G401 (cell line): ENCODE results near the gene RAP1GAP. TPM values are rescaled to one million over a fixed set of nuclear protein-coding genes. Genes with fewer than 3 reads are reported as not detected.

Experiments
- DNase-seq: peaks from one replicate; pipeline ENCODE4 v3.0.0-alpha.2; 2015; ENCODE audit warnings: low spot score
- in situ Hi-C: cut with HindIII; loops from 2 replicates; pipeline ENCODE4 v1.10.0; 2016; ENCODE audit warnings: low sequenced_read_pairs, mixed read lengths
- total RNA-seq: library from RNA; depleted of rRNA; stranded (reverse); fragments of >200 nt; shearing (Covaris generic); gene quantifications from 2 replicates; pipeline ENCODE4 v1.2.3, GENCODE V29; 2014

The RAP1GAP gene
- total RNA-seq, 1 experiment from 2014 or later = 3.7 TPM

DNA sequence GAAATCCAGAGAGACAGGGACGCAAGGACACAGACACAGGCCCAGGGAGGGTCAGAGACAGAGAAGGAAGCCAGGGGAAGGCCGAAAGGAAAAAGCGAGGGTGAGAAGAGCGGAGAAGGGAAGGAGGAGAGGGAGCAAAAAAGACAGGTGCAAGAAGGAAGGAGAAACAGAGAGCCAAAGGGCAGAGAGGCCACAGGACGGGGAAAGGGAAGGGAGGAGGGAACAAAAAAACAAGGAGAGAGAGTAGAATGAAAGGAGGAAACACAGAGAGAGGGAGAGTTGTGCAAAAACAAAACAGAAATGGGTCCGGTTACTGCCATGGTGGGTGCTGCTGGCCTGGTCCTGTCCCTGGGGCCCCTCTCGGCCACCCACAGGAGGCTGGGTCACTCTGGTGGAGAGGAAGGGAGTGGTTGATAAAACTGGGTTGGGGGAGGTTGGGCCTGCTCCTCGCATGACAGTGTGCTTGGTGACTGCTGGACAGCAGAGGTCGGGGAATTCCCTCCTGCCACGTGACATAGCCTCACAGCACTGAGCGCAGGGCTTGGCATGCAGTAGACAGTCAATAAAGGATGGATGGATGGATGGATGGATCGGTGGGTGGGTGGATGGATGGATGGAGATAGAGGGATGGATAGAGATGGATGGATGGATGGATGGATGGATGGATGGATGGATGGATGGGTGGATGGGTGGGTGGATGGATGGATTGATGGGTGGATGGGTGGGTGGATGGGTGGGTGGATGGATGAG lies 64.8 kb downstream of the RAP1GAP start:
- no peak for DNase-seq
- in situ Hi-C loops = no loop called here

DNA sequence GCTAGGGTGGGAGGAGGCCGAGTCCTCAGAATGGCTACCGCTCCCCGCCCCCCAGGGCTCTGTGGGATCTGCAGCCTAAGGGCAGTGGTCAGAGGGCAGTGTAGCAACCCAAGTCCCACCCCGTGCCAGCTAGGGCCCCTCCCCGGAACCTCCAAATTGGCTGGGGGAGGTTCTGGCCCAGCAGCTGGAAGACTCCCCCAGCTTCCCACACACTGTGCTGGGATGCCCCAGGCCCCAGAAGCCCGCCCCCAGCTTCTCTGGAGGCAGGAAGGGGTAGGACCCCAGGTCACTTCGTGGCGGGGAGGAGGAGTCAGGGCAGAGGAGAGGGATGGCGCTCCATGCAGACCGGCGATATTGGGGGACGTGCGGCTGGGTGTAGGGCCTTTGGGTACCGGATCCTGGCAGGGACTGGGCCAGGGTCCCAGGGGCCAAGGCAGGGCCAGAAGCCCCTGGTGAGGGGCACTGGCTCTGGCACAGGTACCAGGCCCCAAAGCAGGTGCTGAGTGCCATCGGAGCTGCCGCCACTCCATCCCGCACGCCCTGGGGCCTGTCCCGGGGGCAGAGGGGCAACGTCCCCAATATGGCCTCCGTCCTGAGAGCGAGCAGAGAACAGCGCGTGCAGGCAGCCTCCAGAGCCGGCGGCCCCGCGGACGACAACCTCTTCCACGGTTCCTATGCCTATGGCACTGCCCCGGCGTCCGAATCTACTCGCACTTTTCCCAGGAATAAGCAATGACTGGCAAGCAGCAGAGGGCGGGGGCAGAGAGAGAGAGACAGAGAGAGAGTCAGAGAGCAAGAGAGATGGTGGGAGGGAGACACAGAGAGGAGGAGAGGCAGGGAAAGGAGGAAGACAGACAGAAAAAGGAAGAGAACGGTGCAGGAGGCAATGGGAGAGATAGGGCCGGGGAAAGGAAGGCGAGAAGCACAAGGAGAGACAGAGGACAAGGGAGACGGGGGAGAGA lies 65.7 kb downstream of the RAP1GAP start:
- no peak for DNase-seq
- in situ Hi-C loops = no loop called here

DNA sequence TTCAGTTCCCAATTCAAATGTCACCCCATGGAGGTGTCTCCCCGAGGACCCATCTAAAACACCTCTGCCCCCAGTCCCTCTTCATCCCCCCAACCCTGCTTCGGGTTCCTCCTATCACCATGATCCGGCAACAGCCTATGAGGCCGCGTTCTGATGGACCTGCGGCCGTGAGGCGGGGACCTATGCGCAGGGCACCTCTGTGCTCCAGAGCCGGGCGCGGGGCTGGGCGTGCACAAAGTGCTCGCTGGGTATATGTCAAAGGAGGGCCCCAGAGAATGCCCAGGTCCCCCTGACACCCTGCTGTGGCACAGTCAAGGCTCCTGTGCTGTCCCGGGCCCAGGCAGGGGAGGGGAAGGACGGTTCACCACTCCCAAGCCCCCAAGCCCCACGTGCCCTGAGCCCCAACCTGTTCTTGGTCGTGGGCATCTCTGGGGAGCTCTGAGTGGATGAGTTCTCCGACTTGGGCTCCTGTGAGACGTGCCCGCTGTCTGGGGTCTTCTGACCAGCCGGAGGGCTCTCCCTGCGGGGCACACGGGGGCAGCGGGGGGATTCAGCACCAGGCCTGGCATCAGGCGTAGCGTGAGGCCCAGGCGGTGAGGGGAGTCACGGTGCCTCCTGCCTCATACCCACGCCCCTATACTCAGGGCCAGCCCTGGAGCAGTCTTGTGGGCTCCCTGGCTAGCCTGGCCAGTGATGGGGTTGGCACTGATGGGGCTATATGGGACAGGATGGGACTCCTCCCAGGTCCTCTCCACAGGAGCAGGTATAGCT lies 67.7 kb downstream of the RAP1GAP start:
- in situ Hi-C loops = no loop called here
- DNase-seq = no peak

DNA sequence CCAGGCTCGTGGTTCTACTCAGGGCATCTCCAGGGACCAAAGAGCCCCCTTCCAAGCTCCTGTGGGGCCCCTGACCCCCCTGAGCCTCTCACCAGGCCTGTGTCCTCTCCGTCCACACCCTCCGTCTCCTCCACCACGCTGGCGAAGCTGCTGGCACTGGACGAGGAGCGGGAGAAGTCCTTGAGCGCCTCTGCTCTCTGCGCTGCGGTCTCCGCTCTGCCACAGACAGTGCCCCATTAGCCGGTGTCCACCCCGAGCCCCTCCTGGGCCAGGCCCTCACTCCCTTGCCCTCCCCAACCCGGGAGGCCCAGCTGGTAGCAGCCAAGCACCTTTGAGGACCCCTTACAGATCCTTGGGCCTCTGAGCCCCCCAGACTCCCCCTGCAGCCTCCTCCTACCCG lies 69.8 kb downstream of the RAP1GAP start:
- DNase-seq = no peak
- in situ Hi-C loops = no loop called here

DNA sequence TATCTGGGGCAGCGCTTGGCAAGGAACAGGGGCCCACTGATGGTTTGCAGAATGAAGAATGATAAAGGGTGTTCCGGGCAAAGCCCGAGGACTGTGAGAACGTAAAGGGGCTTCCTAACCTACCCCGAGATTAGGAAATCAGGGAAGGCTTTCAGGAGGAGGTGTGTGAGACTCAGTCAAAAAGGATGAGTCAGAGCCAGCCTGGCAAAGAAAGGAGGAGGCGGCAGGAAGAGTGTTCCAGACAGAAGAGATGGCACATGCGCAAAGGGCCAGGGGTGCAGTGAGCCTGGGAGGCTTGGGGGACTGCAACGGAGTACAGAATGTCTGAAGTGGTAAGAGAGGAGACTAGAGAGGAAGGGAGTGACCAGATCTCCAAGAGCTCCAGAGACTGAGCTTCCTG lies 70.3 kb downstream of the RAP1GAP start:
- no peak for DNase-seq
- in situ Hi-C loops = no loop called here

DNA sequence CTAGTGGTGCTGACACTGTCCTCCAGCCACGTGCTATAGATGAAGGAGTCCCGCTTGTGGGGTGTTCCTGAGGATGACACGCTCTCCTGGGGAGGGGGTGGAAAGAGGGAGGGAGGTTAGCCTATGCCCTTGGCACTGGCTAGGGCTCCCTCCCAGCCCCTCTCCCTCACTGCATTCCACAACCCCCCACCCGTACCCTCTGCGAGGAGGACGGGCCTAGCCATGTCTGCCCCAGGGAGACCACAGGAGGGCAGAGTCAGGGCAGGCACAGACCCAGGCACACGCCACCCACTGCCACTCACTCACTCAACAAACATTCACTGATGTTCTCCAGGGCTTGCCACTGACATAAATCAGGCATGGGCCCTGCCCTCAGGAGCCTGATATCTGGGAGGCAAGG lies 70.7 kb downstream of the RAP1GAP start:
- DNase-seq = no peak
- in situ Hi-C loops = no loop called here

DNA sequence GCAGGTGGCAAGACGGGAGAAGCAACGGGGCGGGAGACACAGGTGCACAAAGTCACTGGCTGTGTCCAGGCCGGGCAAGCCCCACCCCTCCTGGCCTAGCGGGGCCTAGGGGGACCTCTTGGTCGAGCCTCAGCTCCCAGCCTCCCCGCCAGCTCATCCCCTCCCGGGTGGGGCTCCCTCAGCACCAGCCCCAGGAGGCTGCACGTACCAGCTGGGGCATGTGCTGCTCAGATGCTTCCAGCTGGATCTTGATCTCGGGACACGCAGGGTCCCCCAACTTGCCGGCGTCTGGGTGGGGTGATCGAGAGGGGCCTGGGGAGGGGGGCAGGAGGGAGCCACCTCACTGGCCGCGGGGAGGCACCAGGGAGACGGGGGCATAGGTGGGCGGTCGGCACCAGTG lies 71.4 kb downstream of the RAP1GAP start:
- in situ Hi-C loops = no loop called here
- no peak for DNase-seq

DNA sequence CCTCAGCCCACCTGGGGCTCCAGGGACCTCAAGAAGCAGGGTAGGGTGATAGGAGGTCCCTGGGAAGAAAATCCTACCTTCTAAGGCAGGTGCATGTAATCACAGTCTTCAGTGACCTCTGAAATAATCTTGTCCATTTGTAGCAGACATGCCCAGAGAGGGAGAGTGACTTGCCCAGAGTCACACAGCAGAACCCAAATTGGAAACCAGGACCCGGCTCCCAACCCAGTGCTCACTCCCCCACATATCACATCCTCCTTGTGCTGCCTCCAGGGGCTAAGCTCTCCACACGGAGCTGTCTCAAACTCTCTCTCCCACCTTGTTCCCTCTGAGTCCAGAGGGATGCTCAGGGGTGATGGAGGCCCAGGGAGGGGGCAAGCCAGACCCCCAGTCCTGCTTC lies 72.5 kb downstream of the RAP1GAP start:
- in situ Hi-C loops = no loop called here

DNA sequence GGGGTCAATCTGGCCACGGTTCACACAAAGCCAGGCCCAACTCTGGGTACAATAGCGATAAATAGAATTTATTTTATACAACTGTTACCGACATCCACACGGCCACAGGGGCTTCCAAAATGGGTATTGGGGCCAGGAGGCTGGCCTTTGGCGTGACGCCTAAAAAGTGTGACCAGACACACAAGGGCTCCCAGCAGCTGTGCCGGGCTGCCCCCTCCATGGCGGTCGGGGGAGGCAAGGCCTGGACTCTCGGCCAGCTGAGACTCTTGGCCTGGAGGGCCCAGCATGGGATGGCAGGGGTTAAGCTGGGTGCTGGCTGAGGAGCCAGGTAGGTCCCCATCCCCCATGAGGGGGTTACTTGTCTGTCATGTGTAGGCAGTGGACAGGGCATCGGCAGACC lies 73.0 kb downstream of the RAP1GAP start:
- no peak for DNase-seq
- in situ Hi-C loops = no loop called here

More for the DNA sequence above, 72.5 kb downstream of the RAP1GAP start:
- no peak for DNase-seq

DNA sequence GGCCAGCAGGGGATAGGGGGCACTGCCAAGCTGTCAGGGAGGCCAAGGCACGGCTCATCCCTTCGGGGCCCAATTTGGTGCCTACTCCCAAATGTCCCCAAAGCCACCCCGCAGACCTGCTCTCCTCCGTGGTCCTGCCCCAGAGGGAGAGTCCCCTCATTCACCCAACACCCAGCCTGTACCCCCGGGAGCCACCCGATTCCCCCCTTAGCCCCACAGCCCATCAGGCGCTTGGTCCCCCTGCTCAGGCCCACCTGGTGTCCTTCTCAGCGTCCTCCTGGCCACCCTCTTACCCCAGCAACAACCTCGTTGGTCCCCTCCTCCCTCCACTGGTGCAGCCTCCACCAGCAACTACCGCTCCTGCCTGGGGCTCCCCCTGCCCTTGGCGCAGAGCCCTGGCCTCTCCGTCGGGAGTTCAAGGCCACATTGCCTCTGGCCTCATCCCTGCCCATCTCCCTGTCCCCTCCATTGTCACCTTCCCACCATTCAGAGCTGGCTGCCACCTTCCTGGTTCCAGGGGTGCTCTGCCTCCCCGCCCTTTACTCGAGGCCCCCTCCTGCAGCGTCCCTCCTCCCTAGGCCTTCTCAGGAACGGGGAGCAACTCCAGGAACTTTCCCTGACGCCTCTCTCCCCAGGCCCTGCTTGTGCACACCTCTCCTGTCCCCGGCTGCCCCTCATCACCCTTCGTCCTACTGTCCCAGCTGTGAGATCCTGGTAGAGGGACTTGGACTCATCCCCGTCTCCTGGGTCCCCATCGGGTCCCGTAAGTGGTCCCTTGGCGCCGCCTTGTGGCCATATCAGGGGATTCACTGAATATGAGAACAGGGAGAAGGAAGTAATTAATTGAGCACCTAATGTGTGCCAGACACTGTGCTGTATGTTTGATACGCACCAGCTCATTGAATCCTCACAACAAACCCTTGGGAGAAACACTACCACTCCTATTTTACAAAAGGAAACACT lies 73.9 kb downstream of the RAP1GAP start:
- in situ Hi-C loops = no loop called here
- peak; percentile 49 for DNase-seq

DNA sequence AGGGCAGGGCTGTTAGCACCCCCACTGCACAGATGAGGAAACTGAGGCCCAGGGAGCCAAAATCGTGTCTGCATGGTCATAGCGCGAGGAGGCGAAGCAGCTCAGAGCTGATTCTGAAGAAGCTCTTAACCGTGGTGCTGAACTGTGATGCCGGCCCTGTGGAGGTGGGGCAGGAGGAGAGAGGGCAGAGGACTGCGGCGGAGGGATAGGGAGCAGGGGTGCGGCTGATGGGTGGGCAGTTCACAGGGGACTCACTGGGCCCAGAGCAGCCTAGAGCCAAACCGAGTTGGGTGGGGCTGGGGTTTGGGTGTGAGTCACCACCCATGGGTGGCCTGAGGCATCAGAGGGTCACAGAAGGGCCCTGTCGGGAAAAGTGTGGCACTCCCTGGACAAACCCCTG lies 74.7 kb downstream of the RAP1GAP start:
- in situ Hi-C loops = no loop called here
- no peak for DNase-seq

DNA sequence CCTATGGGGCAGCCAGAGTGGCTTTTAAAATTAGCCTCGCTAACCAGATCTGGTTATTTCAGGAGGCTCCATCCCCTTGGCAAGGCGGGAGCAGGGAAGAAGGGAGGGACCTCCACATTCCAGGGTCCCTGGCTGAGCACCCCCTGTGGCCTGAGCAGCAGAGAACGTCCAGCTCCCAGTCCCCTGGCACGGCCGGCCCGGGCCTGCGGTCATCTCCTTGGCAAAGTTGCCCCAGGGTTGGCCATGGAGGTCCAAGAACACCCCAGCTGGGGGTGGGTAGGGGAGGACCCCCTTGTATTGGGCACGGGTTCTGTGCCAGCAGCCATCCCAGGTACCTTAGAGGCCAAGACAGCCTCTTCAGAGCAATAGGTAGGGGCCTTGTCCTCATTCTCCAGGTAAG lies 75.9 kb downstream of the RAP1GAP start:
- no peak for DNase-seq
- in situ Hi-C loops = no loop called here

DNA sequence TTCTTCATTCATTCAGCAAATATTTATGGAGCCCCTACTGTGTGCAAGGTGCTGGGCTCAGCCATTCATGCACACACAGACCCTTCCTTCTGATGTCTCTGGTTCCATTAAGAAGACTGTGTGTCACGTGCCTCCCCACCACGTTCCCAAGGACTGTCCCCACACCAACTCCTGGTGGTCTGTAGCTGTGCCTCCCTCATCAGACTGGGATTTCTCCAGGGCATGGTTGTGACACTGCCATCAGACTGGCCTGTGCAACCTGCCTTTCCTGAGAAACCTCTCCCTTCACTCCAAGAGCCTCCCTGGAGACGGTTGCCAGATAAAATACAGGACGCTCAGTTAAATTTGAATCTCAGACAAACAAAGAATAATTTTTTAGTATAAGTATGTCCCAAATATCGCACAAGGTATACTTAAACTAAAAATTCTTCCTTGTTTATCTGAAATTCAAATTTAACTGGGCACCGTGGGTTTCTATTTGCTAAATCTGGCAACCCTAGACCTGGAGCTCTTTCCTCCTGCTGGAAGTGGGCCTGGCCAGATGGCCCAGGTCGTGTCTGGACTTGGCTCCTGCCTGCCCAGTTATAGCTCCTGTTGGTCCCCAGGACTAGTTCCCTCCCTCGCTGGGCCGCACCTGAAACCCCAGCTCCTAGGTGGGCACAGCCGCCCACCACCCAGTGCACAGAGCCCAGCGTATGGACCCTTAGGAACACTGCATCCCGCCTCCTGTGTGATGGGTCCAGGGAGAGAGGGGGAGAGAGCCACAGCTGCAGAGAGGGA lies 76.9 kb downstream of the RAP1GAP start:
- in situ Hi-C loops = no loop called here
- peak; percentile 94 for DNase-seq

DNA sequence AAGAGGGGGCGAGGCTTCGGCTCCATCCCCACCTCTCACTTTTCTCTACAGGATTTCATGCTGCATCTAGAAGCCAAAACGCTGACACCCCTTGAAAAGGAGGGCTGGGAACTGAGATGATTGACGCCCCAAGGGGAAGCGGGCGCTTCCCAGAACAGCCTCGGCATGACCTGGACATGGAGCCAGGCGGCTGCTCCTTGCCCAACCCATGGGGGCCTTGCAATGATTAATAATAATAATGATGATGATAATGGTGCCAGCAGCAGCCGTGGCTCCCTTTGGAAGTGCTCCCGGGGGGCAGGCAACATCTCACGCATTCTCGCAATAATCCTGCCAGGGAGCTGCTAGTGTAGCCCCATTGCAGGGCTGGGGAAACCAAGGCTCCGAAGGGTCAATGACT lies 78.2 kb downstream of the RAP1GAP start:
- no peak for DNase-seq
- in situ Hi-C loops = no loop called here

DNA sequence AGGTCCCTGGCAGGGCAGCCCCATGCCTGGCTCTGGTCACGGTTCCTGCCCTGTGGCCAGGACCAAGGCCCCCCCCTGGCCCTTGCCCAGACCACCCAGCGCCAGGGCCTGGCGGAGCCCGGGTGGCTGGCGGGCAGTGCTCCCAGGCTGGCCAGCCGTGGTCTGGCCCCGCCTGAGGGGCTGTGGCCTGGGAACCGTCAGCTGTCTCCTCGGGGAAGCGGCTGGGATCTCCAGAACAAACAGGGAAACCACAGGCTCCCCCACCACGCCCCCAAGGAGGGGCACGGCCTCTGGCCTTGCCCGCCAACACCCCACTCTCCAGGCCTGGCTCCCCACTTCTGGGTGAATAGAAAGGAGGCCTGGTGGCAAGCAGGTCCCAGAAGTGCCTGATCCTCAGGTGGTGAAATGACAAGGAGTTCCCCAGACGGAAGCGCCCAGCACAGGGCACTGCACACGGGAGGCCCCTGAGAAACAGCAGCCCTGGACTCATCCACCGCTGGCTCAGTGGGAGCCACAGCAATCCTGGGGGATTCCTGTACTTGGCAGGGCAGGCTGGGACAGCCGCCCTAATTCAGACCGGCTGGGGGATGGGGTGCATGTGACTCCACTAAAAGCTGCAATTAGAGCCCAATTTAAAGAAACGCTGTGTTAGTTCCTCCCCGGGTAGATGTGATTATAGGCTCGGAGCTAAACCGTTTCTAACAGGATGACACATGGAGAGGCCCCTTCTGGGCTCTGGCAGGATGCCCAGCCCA lies 78.9 kb downstream of the RAP1GAP start:
- in situ Hi-C loops = no loop called here

DNA sequence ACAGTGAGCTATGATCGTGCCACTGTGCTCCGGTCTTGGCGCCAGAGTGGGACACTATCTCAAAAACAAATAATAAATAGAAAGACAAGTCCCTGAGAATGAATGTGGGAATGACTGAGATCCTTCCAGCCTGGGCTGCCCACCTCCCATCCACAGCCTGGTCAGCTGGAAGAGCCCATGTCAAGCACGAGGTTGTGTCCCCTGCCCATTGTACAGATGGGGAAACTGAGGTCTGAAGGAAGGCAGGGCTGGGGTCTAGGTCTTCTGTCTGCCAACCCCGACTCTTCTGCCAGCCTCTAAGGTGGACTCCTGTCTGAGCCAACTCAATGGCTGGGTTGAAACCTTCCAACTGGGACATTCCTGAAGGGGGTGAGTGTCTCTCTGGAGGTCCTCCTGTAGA lies 79.5 kb downstream of the RAP1GAP start:
- in situ Hi-C loops = no loop called here
- no peak for DNase-seq

More for the DNA sequence above, 78.9 kb downstream of the RAP1GAP start:
- DNase-seq = no peak

DNA sequence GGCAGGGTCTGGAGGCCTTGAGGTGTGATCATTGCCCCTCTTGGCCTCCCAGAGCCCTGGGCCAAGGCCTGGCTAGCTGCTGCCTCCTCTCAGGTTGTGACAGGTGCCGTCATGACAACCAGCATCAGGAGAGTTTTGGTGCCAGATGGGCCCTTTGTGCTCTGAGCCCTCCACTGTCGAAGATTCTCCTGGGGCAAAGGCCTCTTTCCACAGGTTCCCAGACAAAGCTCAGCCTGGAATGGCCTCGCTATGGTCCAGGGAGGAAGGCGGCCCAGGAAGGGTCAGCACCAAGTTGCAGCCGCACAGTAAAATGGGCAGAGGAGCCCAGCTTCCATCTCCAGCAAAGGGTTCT lies 81.6 kb downstream of the RAP1GAP start:
- DNase-seq = no peak
- in situ Hi-C loops = no loop called here
